DND-41 (cell line): ENCODE measurements around the gene AJAP1.

Experiments used
- ATAC-seq: fragments of 200-7000 bp; cut with Tn5 transposase; 3 replicates; pipeline ENCODE4 v1.9.1; 2021; ENCODE audit warnings: low read depth; ENCODE audit not compliant: insufficient read depth
- DNase-seq: peaks from one replicate; pipeline ENCODE4 v3.0.0-alpha.2; 2020
- H2AFZ ChIP-seq: 2 replicates; pipeline ENCODE4 v1.6.0; 2012; ENCODE audit warnings: low read depth, low read length
- H3K27ac ChIP-seq: 2 replicates; pipeline ENCODE4 v1.5.1; 2012; ENCODE audit warnings: low read length, inconsistent platforms
- H3K27me3 ChIP-seq: fragments of 200-600 bp; sonication (generic); 2 replicates; pipeline ENCODE4 v1.6.0; 2012; ENCODE audit warnings: low read length, mild to moderate bottlenecking, inconsistent platforms; ENCODE audit not compliant: insufficient read depth, poor library complexity
- H3K36me3 ChIP-seq: 2 replicates; pipeline ENCODE4 v1.5.1; 2012; ENCODE audit warnings: low read length, inconsistent platforms; ENCODE audit not compliant: insufficient read depth
- H3K4me1 ChIP-seq: 2 replicates; pipeline ENCODE4 v1.5.1; 2012; ENCODE audit warnings: mild to moderate bottlenecking, low read length; ENCODE audit not compliant: insufficient read depth
- H3K4me2 ChIP-seq: 2 replicates; pipeline ENCODE4 v1.6.0; 2012; ENCODE audit warnings: mild to moderate bottlenecking, moderate library complexity, low read length, inconsistent platforms; ENCODE audit not compliant: insufficient read depth
- H3K4me3 ChIP-seq, 2 experiments: fragments of 200-600 bp in 1 of 2; shearing (Covaris generic) in 1 of 2; 2 replicates each; pipeline ENCODE4 v1.5.1; 2012 to 2016; ENCODE audit warnings: inconsistent platforms in 2 of 2, low read length in 2 of 2, mild to moderate bottlenecking in 2 of 2, low read depth in 1 of 2, moderate library complexity in 1 of 2
- H3K79me2 ChIP-seq: 2 replicates; pipeline ENCODE4 v1.6.0; 2012; ENCODE audit warnings: low read length, inconsistent platforms; ENCODE audit not compliant: insufficient read depth
- H3K9ac ChIP-seq: 2 replicates; pipeline ENCODE4 v1.6.0; 2012; ENCODE audit warnings: low read depth, mild to moderate bottlenecking, inconsistent platforms, low read length, moderate library complexity
- H3K9me3 ChIP-seq: 2 replicates; pipeline ENCODE4 v1.5.1; 2012; ENCODE audit warnings: low read length, moderate library complexity, mild to moderate bottlenecking, inconsistent platforms; ENCODE audit not compliant: insufficient read depth, severe bottlenecking
- H4K20me1 ChIP-seq: 2 replicates; pipeline ENCODE4 v1.6.0; 2012; ENCODE audit warnings: low read length; ENCODE audit not compliant: insufficient read depth
- CTCF ChIP-seq: IDR thresholded peaks from 2 replicates; pipeline ENCODE4 v1.5.1; 2012; ENCODE audit warnings: borderline replicate concordance, low read length, moderate library complexity, mild to moderate bottlenecking; ENCODE audit not compliant: poor library complexity, severe bottlenecking; ENCODE audit errors: extremely low read depth
- EZH2 ChIP-seq: IDR thresholded peaks from 3 replicates; pipeline ENCODE4 v1.6.1; 2012; ENCODE audit warnings: borderline replicate concordance, low read depth, mild to moderate bottlenecking, moderate library complexity, low read length, inconsistent platforms; ENCODE audit not compliant: severe bottlenecking

The AJAP1 gene

GRCh38 chr1:4770713-4771112, 116.3 kb downstream of the AJAP1 start:
- no peaks in the 10 kb centered on the region for H3K27me3 ChIP-seq
- DNase-seq (no peak), ATAC-seq (no peak)
- H2AFZ ChIP-seq, result no peak overlapping the region
- H3K4me2 ChIP-seq, result no peak overlapping the region
- no peaks in the 10 kb centered on the region for H3K36me3 ChIP-seq
- H3K4me3 ChIP-seq, result no peak overlapping the region
- H3K27ac ChIP-seq, result no peak overlapping the region
- H3K9me3 ChIP-seq, result no peaks in the 10 kb centered on the region
- no peaks in the 10 kb centered on the region for H3K4me1 ChIP-seq
- TF ChIP-seq CTCF (no peak), EZH2 (no peak)
- no peaks in the 10 kb centered on the region for H3K79me2 ChIP-seq
- no peaks in the 10 kb centered on the region for H4K20me1 ChIP-seq
- no peak overlapping the region for H3K9ac ChIP-seq

GRCh38 chr1:4771267-4771666, 116.9 kb downstream of the AJAP1 start:
- Histone ChIP-seq H3K79me2 (no peaks in the 10 kb centered on the region), H4K20me1 (no peaks in the 10 kb centered on the region), H3K27me3 (no peaks in the 10 kb centered on the region), H3K4me3 (no peak overlapping the region), H3K9me3 (no peaks in the 10 kb centered on the region), H3K4me2 (no peak overlapping the region), H3K36me3 (no peaks in the 10 kb centered on the region), H2AFZ (no peak overlapping the region), H3K9ac (no peak overlapping the region), H3K27ac (no peak overlapping the region), H3K4me1 (no peaks in the 10 kb centered on the region)
- TF ChIP-seq CTCF, result no peak
- TF ChIP-seq EZH2, result no peak
- DNase-seq (no peak), ATAC-seq (no peak)

- Histone ChIP-seq H2AFZ (no peak overlapping the region), H3K4me2 (no peak overlapping the region), H3K79me2 (no peaks in the 10 kb centered on the region), H3K36me3 (no peaks in the 10 kb centered on the region), H3K27me3 (no peaks in the 10 kb centered on the region), H3K4me1 (no peaks in the 10 kb centered on the region), H3K9me3 (no peaks in the 10 kb centered on the region), H3K27ac (no peak overlapping the region), H3K9ac (no peak overlapping the region), H3K4me3 (no peak overlapping the region), H4K20me1 (no peaks in the 10 kb centered on the region)
- ATAC-seq (no peak), DNase-seq (no peak)
- no peak for TF ChIP-seq EZH2
- no peak for TF ChIP-seq CTCF
Measured at GRCh38 chr1:4771721-4772120, 117.3 kb downstream of the AJAP1 start.
